ENCODE data around the gene SPINK1.
"Not testable (repeated sequence)": the region's sequence is repeated elsewhere in the genome, so short reads cannot be mapped to it uniquely, and the experiment has no call there.

SPINK1 gene, protein sequence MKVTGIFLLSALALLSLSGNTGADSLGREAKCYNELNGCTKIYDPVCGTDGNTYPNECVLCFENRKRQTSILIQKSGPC

DNA sequence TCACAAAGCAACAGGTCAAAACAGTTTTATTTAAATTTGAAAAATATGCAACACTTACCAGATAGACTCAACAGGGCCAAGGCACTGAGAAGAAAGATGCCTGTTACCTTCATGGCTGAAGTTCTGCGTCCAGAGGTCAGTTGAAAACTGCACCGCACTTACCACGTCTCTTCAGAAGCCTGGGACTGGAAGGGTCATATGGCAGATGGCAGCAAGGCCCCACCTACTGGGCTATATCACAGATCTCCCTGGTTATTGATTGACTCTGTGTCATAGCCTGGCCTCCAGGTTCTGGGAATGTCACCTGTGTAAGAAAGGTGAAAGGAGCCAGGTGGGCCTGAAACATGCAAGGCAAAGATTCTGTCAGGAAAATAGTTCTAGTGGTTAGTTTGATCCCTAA lies at the start of gene SPINK1:
TSS of gene SPINK1 (minus strand) at position 207 of the 400 bp plus-strand sequence. CDS start at position 113, 94 bp downstream.
- Histone ChIP-seq H3K4me1 (ENCODE audit: control insufficient read depth in 1 of 2, insufficient read depth in 2 of 2, low read length in 2 of 2) (no peaks in the 10 kb centered on the region), H3K27ac (ENCODE audit: low read length) (peak within 1 kb of the TSS; percentile 29), H3K36me3 (ENCODE audit: control insufficient read depth in 1 of 2, insufficient read depth in 2 of 2, low read length in 2 of 2) (no peaks in the 10 kb centered on the region), H3K4me3 (ENCODE audit: low read depth in 1 of 2, low read length in 2 of 2) (peak within 1 kb of the TSS in 1 of 2 donors; percentile 14), H3K9me3 (ENCODE audit: control insufficient read depth in 1 of 2, low read length in 2 of 2) (no peaks in the 10 kb centered on the region), H3K27me3 (ENCODE audit: low read depth, low read length) (no peaks in the 10 kb centered on the region)

DNA sequence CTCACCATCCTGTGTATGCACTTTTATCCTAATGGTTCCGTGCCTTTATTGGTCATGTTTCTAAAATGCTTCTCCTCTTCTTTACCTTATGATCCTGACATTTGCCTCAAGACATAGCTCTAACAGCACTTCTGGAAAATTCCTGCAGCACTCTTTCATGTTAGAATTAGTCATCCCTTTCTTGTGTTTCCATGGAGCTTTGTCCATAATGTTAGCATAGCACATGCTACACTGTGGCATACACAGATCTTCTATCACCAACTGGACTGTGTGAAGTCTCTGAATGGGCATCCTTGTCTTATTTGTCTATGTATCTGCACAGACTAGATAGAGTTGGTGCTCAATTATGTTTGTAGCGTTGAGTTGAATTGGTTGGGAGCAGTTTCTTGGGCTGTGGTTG lies 49.0 kb upstream of the SPINK1 start:
- H3K36me3 ChIP-seq (ENCODE audit: control insufficient read depth in 1 of 2, insufficient read depth in 2 of 2, low read length in 2 of 2): no peaks in the 10 kb centered on the region
- H3K9me3 ChIP-seq (ENCODE audit: control insufficient read depth in 1 of 2, low read length in 2 of 2): no peaks in the 10 kb centered on the region
- no peak overlapping the region for H3K4me3 ChIP-seq (ENCODE audit: low read depth in 1 of 2, low read length in 2 of 2)
- no peaks in the 10 kb centered on the region for H3K4me1 ChIP-seq (ENCODE audit: control insufficient read depth in 1 of 2, insufficient read depth in 2 of 2, low read length in 2 of 2)
- no peak overlapping the region for H3K27ac ChIP-seq (ENCODE audit: low read length)
- no peaks in the 10 kb centered on the region for H3K27me3 ChIP-seq (ENCODE audit: low read depth, low read length)

DNA sequence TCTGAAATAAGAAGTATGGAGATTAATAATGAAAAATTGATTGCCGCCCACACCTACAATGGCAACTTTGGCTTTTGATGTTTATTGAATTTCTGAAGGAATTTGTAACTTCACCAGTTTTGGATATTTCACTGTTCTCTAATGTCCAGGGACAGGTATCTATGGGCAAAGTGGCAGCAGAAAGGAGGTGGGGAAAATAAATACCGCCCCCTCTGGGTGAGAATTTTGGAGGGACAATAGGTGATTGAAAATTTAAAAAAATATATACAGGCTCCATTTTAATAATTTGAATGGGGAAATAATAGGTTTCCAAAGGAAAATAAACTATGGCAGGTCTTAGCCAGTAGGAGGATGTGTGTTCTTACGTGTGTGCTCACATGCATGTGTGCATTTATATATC lies 48.3 kb upstream of the SPINK1 start:
- no peaks in the 10 kb centered on the region for H3K9me3 ChIP-seq (ENCODE audit: control insufficient read depth in 1 of 2, low read length in 2 of 2)
- H3K27ac ChIP-seq (ENCODE audit: low read length): no peak overlapping the region
- H3K4me3 ChIP-seq (ENCODE audit: low read depth in 1 of 2, low read length in 2 of 2): no peak overlapping the region
- no peaks in the 10 kb centered on the region for H3K27me3 ChIP-seq (ENCODE audit: low read depth, low read length)
- H3K36me3 ChIP-seq (ENCODE audit: control insufficient read depth in 1 of 2, insufficient read depth in 2 of 2, low read length in 2 of 2): no peaks in the 10 kb centered on the region
- H3K4me1 ChIP-seq (ENCODE audit: control insufficient read depth in 1 of 2, insufficient read depth in 2 of 2, low read length in 2 of 2): no peaks in the 10 kb centered on the region

DNA sequence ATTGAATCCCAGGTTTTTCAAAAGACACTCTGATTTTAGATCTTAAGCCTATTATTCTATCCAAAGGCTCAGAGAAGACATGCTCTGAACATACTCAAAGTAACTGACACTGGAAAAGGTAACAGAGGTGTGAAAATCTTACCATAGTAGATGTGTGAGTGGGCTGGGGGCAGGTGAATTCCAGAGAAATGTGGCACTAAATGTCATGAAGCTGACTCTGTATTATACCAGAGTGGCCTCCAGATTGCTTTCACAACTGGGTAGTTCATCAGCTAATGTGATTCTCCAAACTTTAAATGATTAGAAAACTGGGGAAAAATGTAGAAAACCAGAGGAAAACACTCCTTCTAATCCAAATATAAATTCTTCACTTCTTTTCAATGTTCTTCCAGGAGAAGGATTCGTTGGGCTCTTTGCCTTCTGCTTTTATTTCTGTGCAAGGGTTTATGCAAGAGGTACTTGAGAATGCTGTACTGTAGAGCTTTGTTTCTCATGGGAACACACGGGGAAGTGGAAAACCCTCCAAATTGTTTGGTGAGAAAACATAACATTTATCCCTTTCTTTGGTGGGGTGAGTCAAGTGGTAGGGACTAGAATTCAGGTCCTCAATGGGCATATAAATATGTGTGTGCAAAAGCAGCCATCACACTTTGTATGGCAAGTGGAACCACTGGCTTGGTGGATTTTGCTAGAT lies 46.7 kb upstream of the SPINK1 start, which contains the start of gene SCGB3A2:
TSS of gene SCGB3A2 (plus strand) at position 646 of the 694 bp plus-strand sequence. CDS start 93 bp downstream, outside the sequence.
- Histone ChIP-seq H3K36me3 (ENCODE audit: control insufficient read depth in 1 of 2, insufficient read depth in 2 of 2, low read length in 2 of 2) (no peaks in the 10 kb centered on the region), H3K4me3 (ENCODE audit: low read depth in 1 of 2, low read length in 2 of 2) (no peak within 1 kb of the TSS), H3K9me3 (ENCODE audit: control insufficient read depth in 1 of 2, low read length in 2 of 2) (no peaks in the 10 kb centered on the region), H3K27ac (ENCODE audit: low read length) (no peak within 1 kb of the TSS), H3K27me3 (ENCODE audit: low read depth, low read length) (no peaks in the 10 kb centered on the region), H3K4me1 (ENCODE audit: control insufficient read depth in 1 of 2, insufficient read depth in 2 of 2, low read length in 2 of 2) (no peaks in the 10 kb centered on the region)

DNA sequence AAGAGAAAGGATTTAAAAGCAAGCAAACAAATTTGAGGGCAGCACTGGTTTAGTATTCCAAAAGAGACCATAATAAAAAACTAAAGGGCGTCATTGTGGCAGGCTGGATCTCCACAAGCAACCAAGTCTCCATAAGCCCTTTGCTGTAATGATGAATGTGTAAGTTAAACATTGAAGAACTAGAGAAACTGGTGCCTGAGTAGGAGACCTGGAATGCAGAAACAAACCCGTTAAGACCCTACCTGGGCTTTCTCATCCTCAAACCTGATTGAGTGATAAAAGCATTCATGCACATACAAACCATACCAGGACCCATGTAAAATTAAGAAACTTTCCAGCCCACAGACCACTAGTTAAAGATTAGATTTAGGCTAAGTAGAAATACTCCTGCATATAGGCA lies 45.2 kb upstream of the SPINK1 start:
- H3K4me3 ChIP-seq (ENCODE audit: low read depth in 1 of 2, low read length in 2 of 2): no peak overlapping the region
- H3K36me3 ChIP-seq (ENCODE audit: control insufficient read depth in 1 of 2, insufficient read depth in 2 of 2, low read length in 2 of 2): no peaks in the 10 kb centered on the region
- no peaks in the 10 kb centered on the region for H3K27me3 ChIP-seq (ENCODE audit: low read depth, low read length)
- no peaks in the 10 kb centered on the region for H3K9me3 ChIP-seq (ENCODE audit: control insufficient read depth in 1 of 2, low read length in 2 of 2)
- H3K27ac ChIP-seq (ENCODE audit: low read length): no peak overlapping the region
- H3K4me1 ChIP-seq (ENCODE audit: control insufficient read depth in 1 of 2, insufficient read depth in 2 of 2, low read length in 2 of 2): no peaks in the 10 kb centered on the region

DNA sequence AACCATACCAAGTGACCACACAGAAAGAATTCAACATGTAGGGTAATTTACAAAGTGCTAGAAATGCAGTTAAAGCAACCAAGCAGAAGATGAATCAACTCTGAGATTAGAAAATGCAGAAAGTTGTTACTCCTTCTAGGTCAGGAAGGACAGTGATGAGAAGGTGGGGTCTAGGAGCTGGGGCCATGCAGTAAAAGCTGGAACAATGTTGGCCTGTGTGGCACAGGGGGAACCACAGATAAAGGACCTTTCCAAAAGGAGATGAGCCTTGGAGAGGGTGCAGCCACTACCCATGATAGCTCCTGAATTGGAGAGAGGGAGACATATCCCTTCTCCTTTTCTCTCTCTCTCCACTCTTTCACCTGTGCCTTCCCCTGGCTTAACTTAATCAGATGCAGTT lies 44.7 kb upstream of the SPINK1 start:
- Histone ChIP-seq H3K4me1 (ENCODE audit: control insufficient read depth in 1 of 2, insufficient read depth in 2 of 2, low read length in 2 of 2) (no peaks in the 10 kb centered on the region), H3K36me3 (ENCODE audit: control insufficient read depth in 1 of 2, insufficient read depth in 2 of 2, low read length in 2 of 2) (no peaks in the 10 kb centered on the region), H3K9me3 (ENCODE audit: control insufficient read depth in 1 of 2, low read length in 2 of 2) (no peaks in the 10 kb centered on the region), H3K4me3 (ENCODE audit: low read depth in 1 of 2, low read length in 2 of 2) (no peak overlapping the region), H3K27me3 (ENCODE audit: low read depth, low read length) (no peaks in the 10 kb centered on the region), H3K27ac (ENCODE audit: low read length) (no peak overlapping the region)

DNA sequence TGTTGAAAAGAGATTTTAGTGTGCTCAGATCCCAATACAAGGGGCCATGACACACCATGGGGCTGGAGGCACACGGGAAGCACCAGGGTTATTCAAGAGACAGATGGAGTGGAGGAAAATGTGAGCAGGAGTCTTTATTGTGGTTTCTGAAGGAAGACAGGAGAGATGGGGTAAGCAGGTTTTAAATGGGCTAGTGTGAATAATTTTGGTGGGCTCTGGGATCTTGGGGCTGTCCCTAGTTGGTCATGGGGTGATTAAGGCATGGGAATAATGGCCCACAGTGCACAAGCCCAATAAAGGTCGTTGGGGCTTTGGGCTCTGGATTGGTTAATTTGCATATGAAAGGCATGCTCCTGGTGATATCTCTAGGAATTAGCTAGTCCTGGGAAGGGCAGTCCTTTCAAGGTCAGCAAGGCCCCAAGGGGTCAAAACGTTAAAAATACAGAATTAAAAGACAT lies 43.5 kb upstream of the SPINK1 start:
- no peak overlapping the region for H3K4me3 ChIP-seq (ENCODE audit: low read depth in 1 of 2, low read length in 2 of 2)
- no peaks in the 10 kb centered on the region for H3K9me3 ChIP-seq (ENCODE audit: control insufficient read depth in 1 of 2, low read length in 2 of 2)
- H3K4me1 ChIP-seq (ENCODE audit: control insufficient read depth in 1 of 2, insufficient read depth in 2 of 2, low read length in 2 of 2): no peaks in the 10 kb centered on the region
- H3K27me3 ChIP-seq (ENCODE audit: low read depth, low read length): no peaks in the 10 kb centered on the region
- H3K36me3 ChIP-seq (ENCODE audit: control insufficient read depth in 1 of 2, insufficient read depth in 2 of 2, low read length in 2 of 2): no peaks in the 10 kb centered on the region
- H3K27ac ChIP-seq (ENCODE audit: low read length): no peak overlapping the region

DNA sequence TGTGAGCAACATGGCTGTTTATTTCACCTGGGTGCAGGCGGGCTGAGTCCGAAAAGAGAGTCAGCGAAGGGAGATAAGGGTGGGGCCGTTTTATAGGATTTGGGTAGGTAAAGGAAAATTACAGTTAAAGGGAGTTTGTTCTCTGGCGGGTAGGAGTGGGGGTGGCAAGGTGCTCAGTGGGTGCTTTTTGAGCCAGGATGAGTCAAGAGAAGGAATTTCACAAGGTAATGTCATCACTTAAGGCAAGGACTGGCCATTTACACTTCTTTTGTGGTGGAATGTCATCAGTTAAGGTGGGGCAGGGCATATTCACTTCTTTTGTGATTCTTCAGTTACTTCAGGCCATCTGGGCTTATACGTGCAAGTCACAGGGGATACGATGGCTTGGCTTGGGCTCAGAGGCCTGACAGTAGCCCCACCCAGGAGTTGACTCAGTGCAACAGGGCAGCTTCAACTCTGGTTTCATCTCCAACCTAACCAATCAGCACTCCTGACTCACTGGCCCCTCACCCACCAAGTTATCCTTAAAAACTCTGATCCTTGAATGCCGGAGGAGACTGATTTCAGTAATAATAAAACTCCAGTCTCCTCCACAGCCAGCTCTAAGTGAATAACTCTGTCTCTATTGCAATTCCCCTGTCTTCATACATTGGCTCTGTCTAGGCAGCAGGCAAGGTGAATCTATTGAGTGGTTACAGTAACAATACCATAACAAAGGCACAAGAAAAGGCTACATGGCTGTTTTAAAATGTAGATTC lies 42.8 kb upstream of the SPINK1 start:
- not testable (repeated sequence) for H3K27me3 ChIP-seq (ENCODE audit: low read depth, low read length); H3K4me1 ChIP-seq (ENCODE audit: control insufficient read depth in 1 of 2, insufficient read depth in 2 of 2, low read length in 2 of 2); H3K27ac ChIP-seq (ENCODE audit: low read length); H3K4me3 ChIP-seq (ENCODE audit: low read depth in 1 of 2, low read length in 2 of 2); H3K9me3 ChIP-seq (ENCODE audit: control insufficient read depth in 1 of 2, low read length in 2 of 2); H3K36me3 ChIP-seq (ENCODE audit: control insufficient read depth in 1 of 2, insufficient read depth in 2 of 2, low read length in 2 of 2)

DNA sequence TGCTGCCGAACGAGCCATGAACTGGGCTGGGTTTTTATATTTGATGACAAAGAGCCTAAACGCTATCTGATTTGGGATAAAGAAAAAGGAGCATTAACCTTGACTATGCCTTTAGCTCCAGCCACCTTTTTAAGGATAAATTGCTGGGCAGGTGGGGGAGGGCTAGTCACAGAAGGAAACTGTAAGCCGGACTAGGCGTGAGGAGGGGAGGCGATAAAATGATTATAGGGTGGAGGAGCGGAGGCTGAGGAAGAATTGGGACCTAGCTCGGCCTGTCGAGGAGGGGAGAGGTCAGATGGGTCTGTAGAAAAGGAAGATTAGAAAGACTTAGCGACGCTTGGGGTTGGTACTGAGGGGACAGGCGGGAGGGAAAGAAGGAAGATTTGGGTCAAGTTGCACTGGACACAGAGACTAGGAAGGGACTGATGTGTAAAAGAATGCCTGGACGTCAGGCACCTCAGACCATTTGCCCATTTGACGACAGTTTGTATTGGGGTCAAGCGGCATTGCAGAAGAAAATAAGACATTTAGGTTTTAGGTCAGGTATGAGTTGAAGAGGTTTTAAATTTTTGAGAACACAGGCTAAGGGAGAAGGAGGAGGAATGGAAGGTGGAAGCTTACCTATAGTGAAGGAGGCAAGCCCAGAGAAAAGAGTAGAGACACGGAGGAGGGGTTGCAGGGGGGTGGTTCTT lies 41.4 kb upstream of the SPINK1 start:
- H3K27me3 ChIP-seq (ENCODE audit: low read depth, low read length); H3K36me3 ChIP-seq (ENCODE audit: control insufficient read depth in 1 of 2, insufficient read depth in 2 of 2, low read length in 2 of 2); H3K4me3 ChIP-seq (ENCODE audit: low read depth in 1 of 2, low read length in 2 of 2); H3K27ac ChIP-seq (ENCODE audit: low read length); H3K4me1 ChIP-seq (ENCODE audit: control insufficient read depth in 1 of 2, insufficient read depth in 2 of 2, low read length in 2 of 2); H3K9me3 ChIP-seq (ENCODE audit: control insufficient read depth in 1 of 2, low read length in 2 of 2): not testable (repeated sequence)

DNA sequence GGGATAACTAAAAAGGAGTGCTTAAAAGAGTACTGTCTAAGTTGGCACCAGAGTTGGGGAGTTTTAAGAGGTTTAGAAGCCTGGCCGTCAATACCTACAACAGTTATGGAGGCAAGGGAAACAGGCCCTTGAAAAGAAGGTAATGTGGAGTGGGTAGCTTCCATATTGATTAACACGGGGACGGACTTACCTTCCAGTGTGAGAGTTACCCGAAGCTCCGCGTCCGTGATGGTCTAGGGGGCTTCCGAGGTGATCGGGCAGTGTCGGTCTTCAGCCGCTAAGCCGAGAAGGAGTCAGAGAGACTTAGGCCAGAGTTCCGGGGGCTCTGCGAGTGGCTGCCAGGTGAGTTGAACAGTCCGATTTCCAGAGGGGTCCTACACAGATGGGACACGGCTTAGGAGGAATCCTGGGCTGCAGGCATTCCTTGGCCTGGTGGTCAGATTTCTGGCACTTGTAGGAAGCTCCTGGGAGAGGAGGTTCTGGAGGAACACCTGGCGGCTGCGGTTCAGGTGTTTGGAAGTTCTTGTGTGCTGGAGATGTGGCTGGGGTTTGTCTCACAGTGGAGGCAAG lies 40.6 kb upstream of the SPINK1 start:
- not testable (repeated sequence) for H3K27ac ChIP-seq (ENCODE audit: low read length); H3K36me3 ChIP-seq (ENCODE audit: control insufficient read depth in 1 of 2, insufficient read depth in 2 of 2, low read length in 2 of 2); H3K4me1 ChIP-seq (ENCODE audit: control insufficient read depth in 1 of 2, insufficient read depth in 2 of 2, low read length in 2 of 2); H3K9me3 ChIP-seq (ENCODE audit: control insufficient read depth in 1 of 2, low read length in 2 of 2); H3K27me3 ChIP-seq (ENCODE audit: low read depth, low read length); H3K4me3 ChIP-seq (ENCODE audit: low read depth in 1 of 2, low read length in 2 of 2)

DNA sequence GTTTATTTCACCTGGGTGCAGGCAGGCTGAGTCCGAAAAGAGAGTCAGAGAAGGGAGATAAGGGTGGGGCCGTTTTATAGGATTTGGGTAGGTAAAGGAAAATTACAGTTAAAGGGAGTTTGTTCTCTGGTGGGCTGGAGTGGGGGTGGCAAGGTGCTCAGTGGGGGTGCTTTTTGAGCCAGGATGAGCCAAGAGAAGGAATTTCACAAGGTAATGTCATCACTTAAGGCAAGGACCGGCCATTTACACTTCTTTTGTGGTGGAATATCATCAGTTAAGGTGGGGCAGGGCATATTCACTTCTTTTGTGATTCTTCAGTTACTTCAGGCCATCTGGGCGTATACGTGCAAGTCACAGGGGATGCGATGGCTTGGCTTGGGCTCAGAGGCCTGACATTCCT lies 38.4 kb upstream of the SPINK1 start:
- not testable (repeated sequence) for H3K36me3 ChIP-seq (ENCODE audit: control insufficient read depth in 1 of 2, insufficient read depth in 2 of 2, low read length in 2 of 2); H3K27ac ChIP-seq (ENCODE audit: low read length); H3K4me1 ChIP-seq (ENCODE audit: control insufficient read depth in 1 of 2, insufficient read depth in 2 of 2, low read length in 2 of 2); H3K9me3 ChIP-seq (ENCODE audit: control insufficient read depth in 1 of 2, low read length in 2 of 2); H3K4me3 ChIP-seq (ENCODE audit: low read depth in 1 of 2, low read length in 2 of 2); H3K27me3 ChIP-seq (ENCODE audit: low read depth, low read length)
